GM18517 (cell line): ENCODE results near the gene FBXO9.

Source experiments
- ATAC-seq: cut with Tn5 transposase; IDR thresholded peaks from one replicate; pipeline ENCODE4 v1.9.1; 2021; ENCODE audit warnings: mild to moderate bottlenecking, moderate library complexity; ENCODE audit not compliant: unreplicated experiment

Gene FBXO9

GRCh38 chr6:53130569-53131290 lies 65.5 kb downstream of the FBXO9 start:
- ATAC-seq: no peak

GRCh38 chr6:53133961-53134360 lies 68.8 kb downstream of the FBXO9 start:
- no peak for ATAC-seq

GRCh38 chr6:53134601-53135235 lies 69.5 kb downstream of the FBXO9 start:
- no peak for ATAC-seq

- no peak for ATAC-seq
Observed at GRCh38 chr6:53136000-53136609, 70.9 kb downstream of the FBXO9 start.

GRCh38 chr6:53139841-53140413 lies 74.7 kb downstream of the FBXO9 start:
- ATAC-seq: no peak

- no peak for ATAC-seq
Observed at GRCh38 chr6:53142810-53143209, 77.6 kb downstream of the FBXO9 start.

GRCh38 chr6:53143710-53144109 lies 78.5 kb downstream of the FBXO9 start:
- ATAC-seq: no peak

GRCh38 chr6:53144802-53145201 lies 79.6 kb downstream of the FBXO9 start:
- no peak for ATAC-seq

- ATAC-seq: no peak
Observed at GRCh38 chr6:53148684-53149083, 83.5 kb downstream of the FBXO9 start, which contains the start of gene GCM1. Gene GCM1, minus strand, starts transcription at chr6:53148841. Its CDS starts 3,209 bp downstream, at chr6:53145632.
